NCI-H128 (cell line): ENCODE data around the gene NLGN1.

ENCODE experiments used
- DNase-seq: peaks from one replicate; lab custom pipeline; 2025; ENCODE audit not compliant: unreplicated experiment; lab: John Stamatoyannopoulos, UW

NLGN1 gene

DNA sequence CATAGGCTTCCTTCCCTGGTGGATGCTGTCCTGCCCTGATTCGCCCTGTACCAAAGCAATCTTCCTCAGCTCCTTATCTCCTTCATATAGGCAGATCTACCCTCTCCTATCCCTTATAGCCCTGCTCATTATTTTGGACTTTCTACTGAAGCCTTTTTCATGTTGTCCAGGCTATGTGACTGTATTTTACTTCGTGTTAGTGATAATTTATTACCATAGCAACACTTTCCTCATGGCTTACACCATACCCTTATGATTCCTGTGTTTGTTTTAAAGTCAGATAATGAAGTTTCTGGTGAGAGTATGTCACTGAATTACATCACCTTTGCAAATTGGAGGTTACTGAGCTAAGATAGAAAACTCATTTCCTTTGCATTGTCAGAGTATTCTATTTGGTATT is 352.6 kb downstream of the NLGN1 start:
- no peak for DNase-seq

DNA sequence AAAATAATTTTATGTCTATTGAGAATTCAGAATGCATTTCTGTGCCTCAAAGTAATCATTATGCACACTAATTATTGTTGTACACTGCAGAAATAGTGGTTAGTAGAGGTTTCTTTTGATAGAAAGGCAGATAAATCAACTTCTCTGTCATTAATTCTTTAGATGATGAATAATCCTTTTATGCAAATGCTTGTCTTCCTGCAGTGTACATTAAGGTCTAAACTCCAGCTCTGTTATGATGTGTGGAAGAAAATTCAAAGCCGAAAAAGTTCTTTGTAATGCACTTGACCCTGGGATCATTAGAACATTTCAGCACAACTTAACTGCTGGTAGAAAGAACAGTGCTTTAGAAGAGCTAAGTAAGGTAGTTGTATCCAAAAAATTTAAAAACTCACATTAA is 353.0 kb downstream of the NLGN1 start:
- DNase-seq = no peak

DNA sequence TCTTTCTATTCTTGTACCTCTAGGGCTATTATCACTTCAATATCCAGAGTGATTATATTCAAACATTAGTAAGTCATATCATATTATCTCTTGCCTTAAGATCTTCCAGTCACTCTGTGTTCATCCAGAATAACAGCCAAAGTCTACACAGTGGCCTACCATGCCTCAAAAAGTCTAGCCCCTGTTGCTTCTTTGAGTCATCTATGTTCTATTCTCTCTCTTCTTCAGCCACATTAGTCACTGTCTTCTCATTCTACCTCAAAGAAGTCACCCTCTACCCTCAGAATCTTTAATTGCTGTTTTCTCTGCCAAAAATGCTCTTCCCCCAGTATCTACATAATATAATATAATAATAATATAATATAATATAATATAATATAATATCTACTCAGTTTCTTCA is 356.0 kb downstream of the NLGN1 start:
- DNase-seq = no peak

DNA sequence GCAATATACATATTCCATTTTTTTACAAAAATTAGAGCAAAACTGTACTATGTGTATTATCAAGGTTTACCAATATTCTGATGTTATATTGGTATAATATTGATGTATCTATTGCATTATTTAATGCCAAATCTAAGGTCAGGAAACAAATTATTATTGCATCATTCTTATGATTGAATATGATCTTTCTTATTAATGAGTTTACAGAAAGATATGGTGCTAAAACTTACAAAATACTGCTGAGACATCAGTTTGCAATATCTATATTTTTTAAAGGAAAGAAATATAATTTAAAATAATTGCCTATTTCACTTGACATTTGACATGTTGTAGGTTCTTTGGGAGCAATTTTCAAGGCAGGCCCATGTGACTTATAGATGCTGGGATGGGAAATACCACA is 357.6 kb downstream of the NLGN1 start:
- no peak for DNase-seq

DNA sequence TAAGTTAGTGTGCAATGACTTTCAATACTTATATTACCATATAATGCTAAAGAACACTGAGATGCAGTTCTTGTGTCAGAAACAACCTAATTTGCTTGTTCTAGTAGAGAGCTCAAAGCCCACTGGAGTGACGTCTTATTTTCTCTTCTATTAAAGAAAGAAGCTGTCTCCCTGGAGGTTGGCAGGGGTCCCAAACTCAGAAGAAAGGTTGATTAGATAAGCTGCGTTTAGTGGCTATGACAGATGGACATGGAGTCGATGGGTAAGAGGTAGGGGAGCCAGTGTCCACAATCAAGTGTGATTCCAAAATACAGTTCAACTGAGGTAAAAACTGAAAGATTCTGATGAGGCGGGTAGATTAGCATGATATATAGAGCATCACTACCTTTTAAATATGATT is 363.6 kb downstream of the NLGN1 start:
- no peak for DNase-seq

DNA sequence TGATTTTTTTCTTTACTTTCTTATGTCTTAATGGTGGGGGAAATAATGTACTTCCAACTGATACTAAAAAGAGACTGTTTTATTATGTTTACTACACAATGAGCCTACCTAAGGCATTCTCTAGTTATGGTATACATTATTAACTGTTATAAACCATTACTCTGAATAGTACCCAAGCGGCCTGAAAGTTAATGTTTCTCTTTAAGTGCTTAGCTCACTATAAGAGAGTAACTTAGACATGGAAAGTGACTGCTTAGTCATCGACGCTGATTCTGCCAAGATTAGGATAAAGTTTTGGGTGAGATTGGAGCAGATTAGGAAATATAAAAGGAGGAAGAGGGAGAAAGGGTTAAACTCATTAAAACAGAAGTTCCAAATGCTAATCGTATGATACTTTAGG is 365.0 kb downstream of the NLGN1 start:
- no peak for DNase-seq

DNA sequence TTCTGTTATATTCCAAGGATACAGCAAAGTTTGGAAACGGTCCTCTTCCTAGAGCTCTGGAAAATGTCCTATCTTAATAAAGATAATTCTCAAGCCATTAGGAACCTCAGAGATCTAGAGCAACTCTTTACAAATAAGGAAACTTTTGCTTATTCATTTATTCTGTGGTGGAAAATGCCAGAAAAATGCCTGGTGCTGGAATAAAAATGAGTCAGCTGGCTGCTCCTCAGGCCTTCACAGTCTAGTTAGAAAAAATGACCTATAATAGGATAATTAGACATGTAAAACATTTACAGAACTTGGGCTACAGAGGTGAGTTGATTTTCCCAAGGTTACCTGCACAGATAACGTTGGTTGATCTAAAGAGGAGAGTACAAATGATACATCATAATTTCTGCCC is 372.5 kb downstream of the NLGN1 start:
- DNase-seq = no peak

DNA sequence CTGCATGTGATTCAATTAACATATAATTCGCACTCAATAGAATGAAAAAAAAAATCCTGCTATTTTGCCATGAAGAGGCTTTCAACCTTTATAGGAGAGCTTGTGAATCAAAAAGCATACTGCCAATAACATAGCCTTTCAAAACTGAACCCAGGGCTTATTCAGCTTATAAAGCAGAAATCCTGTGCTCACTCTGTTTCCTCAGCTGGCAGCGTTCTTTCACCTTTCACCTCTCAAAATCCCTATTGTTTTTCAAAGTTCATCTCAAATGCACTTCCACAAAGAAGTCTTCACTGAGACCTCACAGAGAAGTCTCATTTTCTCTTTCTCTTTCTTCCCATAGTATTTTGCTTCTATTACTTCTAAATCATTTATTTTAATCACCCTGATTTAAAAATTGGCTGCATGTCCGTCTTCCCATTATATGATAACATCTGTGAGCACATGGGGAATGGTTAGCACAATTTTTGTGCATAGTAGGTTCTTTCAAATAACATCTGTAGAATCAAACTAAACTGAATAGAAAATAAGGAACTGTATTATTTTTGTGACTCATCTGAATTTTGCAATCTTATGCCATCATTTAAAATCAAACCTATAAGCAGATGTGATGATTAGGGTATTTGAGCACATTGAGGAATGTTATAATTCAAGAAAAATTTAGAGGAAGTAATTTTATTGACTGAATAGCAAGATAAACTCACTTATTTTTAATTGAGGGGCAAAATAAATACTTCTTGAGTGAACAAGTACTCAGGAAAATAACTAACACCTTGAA is 373.4 kb downstream of the NLGN1 start:
- DNase-seq = no peak

DNA sequence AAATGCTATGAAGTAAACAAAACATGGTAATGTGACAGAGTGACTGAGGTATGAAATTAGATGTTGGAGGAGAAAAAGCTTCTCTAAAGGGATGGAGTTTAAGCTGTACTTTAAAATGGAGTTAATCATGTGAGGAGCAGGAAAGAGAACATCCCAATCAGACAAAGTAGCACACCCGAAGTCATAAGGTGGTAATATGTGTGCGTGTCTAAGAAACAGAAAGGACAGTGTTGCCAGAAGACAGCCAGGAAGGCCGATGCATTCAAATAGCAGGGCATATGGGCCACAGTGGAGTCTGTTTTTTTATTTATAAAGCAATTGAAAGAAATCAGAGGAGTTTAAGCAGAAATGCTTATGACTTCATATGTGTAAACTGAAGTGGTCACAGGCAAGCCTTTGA is 376.3 kb downstream of the NLGN1 start:
- DNase-seq = no peak

DNA sequence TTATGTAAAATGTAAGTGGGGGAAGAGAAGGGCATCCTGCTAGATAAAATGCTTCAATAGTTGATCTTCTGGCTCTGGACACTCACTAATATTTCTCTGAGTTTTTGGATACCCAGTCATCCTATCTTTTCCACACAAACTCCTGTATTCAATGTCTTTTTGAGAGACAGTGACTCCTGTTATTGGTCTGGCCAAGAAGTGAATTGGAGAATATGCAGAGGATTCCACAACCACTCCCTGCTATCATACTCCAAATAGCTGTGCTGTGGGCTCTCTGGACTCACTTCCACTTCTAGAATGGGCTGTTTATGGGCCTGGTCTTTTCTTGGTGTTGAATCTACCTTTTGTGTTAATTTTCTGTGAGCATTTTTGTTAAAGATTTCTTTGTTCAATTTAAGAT is 376.8 kb downstream of the NLGN1 start:
- no peak for DNase-seq

DNA sequence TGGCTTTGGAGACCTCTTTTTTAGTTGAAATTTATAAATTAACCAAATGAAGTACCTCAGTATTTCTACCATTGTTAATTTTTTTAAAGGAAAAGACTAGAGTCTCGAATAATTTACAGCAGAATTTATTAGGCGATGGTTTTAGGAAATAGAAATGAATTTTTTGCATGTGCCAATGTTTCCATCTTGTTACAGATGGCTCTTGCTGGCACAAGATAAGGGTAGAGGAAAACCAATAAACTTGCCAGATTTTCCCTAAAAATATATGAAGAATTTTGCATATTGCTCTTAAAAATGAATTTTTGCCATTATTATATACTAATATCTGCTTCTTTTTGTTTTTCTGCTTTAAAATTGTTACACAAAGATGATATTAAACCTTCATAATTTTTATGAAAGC is 380.7 kb downstream of the NLGN1 start:
- DNase-seq = no peak

DNA sequence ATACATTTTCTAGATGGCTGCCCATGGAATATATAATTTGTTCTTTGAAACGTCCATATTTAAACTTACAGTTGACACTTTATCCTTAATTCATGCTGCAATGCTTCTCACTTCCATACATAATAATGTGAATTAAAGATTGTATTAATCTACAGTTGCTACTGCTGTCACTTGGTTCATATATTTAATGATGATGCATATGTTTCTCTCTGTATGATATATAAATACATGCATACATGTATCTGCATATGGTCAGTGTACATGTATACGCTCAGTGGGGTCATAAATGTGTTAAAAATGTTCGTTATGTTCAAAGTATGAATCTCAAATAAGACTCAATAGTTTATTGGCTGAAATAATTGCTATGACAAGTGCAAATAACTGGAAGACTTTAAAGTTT is 382.5 kb downstream of the NLGN1 start:
- DNase-seq = no peak

DNA sequence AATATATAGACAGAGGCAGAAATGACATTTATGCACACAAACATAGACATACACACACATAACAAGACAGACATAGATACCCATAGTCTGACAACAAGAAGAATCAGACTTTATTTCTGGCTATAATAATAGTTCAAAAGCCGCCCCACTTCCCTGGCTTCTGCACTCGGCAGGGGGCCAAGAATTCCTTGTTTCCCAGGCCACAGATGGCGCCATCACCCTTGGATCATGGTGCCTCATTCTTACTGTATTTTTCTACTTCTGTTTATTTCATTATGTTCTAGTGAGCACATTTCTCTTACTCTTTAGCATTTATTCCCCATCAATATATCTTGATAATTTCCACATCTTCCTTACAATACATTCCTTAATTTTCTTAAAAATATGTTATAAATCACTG is 387.5 kb downstream of the NLGN1 start:
- DNase-seq = no peak

DNA sequence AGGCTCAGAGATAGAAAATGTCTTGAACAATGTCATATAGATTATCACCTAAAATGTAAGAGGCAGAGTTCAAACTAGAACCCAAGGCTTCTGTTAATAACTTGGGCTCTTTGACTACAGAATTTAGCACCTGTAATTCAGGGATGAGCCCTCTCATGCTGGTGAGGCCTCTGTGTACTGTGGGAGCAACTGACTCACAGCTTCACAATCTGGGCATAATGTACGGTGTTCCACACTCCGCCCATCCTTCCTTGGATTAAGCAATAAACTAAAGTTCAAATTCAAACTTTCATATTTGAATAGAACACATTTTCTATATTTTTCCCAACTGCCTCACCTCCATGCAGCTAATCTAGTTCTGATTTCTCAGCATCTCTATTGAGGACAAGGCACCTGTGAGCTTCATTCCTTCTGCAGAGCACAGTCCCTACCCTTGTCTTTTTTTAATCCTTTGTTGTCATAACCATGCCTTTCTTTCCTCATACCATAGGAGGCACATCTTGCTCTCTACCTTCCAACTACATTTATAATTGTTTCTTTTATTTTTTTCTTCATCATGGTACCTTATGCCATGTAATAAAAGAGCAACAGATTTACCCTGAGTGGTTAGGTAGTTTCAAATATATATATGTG is 392.1 kb downstream of the NLGN1 start:
- no peak for DNase-seq

DNA sequence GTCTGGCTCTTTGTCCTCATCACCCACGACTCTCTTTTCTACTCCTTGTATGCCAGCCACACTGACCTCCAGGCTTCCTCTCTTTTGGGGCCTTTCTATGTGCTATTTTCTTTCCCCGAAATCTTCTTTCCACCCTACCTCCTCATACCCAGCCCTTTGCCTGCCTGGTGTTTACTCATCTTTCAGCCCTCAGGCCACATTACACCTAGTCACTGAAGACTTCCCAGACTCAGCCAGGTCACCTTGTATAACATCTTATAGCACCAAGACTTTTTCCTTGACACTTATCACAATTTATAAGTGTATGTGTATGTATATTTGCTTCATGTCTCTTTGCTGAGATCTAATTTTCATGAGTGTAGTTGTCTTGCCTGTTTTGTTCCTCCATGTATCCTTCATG is 396.4 kb downstream of the NLGN1 start:
- no peak for DNase-seq

DNA sequence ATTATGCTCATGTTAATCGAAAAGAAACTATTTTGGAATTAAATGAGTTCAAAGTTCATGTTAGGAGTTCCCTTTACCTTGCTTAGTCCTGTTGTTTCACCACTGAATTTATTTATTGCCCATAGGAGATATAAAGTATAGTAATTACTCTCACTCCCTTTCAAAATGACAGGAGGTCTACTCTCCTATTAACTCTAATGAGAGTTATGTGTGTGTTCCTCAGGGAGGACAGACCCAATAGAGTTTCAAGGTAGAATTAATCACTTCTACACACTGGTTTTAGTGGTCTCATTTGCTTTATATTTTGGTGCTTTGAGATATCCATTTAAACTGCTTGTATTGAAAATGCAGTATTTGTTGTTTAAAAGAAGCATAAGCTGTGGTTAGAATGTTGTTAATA is 398.9 kb downstream of the NLGN1 start:
- no peak for DNase-seq

DNA sequence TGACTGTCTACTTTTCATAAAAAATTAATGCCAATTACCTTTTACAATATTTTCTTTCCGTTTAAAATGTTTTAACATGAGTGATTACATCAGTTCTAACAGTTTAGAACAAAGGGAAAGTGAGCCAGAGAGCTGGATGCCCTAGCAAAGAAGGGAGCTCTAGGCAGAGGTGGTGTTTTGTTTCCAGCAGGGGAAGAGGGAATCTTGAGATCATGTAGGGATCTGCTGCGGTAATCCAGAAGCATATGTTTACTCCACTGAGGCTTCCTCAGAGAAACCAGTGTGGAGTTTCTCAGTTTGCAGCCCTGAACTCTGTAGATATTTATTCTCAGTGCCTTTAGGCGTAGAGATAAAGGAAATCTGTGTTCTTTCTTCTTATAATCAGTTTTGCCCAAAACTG is 399.3 kb downstream of the NLGN1 start:
- no peak for DNase-seq

DNA sequence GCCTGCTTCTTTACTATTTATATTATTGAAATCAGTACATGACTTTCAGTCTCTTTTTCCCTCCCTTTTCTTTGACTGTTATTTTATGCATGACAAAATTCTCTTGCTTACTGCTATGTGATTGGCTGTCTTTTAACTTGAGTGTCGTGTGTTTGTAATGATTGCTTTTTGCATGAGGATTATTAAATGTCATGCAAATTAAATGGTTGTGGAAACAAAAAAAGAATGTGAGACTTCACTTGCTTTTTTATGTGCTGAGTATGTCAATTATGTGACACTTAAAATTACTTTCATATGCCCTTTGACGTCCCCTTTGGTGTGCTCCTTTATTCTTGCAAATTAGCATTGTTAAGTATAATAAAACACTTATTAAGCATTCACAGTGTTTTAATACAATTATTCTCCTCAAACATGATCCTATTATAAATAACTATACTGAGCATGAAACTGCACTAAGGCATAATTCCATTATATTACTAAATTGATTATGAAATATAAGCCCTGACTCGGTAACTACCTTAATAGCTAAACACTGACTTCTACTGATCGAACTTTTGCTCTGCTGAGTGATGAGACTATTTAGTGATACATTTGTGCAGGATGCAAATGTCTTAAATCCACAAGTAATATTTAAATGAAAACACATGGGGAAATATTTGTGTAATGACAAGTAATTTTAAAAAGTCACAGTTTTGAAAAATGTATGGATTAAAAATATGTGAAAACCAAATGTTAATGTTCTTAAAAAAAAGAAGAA is 401.7 kb downstream of the NLGN1 start:
- no peak for DNase-seq

DNA sequence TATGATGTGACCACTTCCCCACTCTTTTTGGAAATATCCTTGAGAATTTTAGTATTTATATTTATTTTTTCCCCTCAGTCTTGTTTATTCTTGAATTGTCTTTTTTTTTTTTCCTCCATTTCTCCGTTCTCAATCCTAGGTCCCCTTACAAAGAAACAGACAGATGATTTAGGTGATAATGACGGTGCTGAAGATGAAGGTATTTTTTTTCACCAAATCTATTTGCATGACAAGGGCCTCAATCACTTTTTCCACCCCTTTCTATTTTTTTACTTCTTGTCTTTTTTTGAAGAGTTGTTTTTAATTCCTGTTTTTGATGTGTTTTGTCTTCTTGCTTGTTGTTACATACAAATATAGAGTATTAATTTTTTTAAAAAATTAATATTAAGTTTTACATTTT is 402.6 kb downstream of the NLGN1 start:
- no peak for DNase-seq

DNA sequence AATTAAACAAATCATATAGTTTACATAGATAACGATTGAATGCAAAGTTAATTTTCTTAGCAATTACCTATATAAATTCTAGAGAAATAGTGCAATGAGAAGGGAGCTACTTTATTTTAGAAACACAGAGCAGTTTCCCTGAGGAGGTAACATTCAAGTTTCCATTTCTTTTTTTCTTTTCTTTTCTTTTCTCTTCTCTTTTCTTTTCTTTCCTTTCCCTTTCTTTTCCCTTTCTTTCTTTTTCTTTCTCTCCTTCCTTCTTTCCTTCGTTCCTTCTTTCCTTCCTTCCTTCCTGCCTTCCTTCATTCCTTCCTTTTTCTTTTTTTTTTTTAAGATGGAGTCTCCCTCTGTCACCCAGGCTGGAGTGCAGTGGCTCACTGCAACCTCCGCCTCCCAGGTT is 417.3 kb downstream of the NLGN1 start:
- DNase-seq = no peak

DNA sequence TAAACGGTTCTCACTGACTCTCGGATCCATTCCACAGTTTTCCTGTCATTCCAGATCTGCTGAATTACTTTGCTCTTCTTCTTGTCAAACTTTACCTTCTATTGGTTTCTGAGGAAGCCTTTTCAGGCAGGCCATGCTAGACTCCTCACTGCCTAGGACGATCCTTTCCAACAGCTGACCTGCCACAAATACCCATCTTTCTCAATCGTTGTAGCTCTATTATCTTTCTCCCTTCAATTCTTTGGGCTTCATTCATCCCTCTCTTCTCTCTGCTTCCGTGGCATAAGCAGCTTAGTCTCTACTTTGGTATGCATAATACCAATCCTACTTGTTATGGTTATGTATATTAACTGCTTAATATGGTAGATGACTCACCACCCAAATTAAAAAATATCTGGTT is 421.8 kb downstream of the NLGN1 start:
- DNase-seq = no peak

DNA sequence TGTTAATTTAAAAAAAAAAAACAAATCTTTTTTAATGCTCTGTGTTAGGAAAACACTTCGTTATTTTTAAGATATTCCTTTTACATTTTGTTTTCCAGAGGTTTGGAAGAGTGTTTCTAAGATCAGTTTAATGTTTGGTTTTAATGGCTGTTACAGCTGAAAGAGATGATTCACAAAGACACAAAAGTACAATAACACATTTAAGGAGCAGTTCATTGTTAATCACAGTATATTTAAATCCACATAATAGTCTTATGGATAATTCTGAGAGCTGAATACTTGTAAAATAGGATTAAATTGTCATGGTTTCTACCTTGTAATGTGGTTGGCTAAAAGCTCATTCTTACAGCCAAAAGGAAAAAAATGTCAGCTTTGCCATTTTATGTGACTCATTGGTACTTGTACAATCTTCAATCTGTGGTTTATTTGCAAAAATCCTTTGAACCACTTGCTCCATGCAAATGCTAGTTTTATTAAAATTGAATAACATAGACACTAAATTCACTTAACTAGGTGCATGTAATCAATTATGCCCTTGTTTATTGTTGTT is 426.4 kb downstream of the NLGN1 start:
- no peak for DNase-seq
